Measurements from ENCODE around the gene PRSS48. TPM values are rescaled to one million over a fixed set of nuclear protein-coding genes. Genes with fewer than 3 reads are reported as not detected.

Gene PRSS48
- polyA plus RNA-seq, 2 of the 4 experiments (the other 2 are of a cell fraction) = not detected

DNA sequence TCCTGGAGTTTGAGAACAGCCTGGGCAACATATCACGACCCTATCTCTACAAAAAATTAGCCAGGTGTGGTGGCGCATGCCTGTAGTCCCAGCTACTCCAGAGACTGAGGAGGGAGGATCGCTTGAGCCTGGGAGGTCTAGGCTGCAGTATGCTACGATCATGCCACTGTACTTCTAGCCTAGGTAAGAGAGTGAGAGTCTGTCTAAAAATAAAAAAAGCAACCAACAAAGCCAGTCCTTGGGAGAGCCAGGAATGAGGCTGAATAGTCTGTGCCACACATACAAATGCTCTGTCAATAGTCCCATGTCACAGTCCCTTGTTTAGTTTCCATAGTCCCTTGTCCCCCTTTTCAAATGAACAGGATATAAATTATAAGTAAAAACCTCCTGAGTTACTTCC is 19.3 kb upstream of the PRSS48 start:
- TF ChIP-seq, protein P1, sequence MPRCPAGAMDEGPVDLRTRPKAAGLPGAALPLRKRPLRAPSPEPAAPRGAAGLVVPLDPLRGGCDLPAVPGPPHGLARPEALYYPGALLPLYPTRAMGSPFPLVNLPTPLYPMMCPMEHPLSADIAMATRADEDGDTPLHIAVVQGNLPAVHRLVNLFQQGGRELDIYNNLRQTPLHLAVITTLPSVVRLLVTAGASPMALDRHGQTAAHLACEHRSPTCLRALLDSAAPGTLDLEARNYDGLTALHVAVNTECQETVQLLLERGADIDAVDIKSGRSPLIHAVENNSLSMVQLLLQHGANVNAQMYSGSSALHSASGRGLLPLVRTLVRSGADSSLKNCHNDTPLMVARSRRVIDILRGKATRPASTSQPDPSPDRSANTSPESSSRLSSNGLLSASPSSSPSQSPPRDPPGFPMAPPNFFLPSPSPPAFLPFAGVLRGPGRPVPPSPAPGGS (IDR thresholded peaks at IDR 0.05) = no peak
- no peak for TF ChIP-seq KDM1A (IDR thresholded peaks at IDR 0.05; ENCODE audit: low read depth)
- TF ChIP-seq CHD2 (IDR thresholded peaks at IDR 0.05; ENCODE audit: low read length, partially characterized antibody) = no peak
- no peak for TF ChIP-seq MYC (IDR thresholded peaks at IDR 0.05; ENCODE audit: borderline replicate concordance, low read length)
- TF ChIP-seq KDM5A (IDR thresholded peaks at IDR 0.05) = no peak
- TF ChIP-seq JUN (IDR thresholded peaks at IDR 0.05) = no peak
- TF ChIP-seq RCOR1 (IDR thresholded peaks at IDR 0.05; ENCODE audit: low read depth, low read length) = no peak
- TF ChIP-seq, protein P2, sequence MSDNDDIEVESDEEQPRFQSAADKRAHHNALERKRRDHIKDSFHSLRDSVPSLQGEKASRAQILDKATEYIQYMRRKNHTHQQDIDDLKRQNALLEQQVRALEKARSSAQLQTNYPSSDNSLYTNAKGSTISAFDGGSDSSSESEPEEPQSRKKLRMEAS (IDR thresholded peaks at IDR 0.05) = no peak
- TF ChIP-seq, protein P3, sequence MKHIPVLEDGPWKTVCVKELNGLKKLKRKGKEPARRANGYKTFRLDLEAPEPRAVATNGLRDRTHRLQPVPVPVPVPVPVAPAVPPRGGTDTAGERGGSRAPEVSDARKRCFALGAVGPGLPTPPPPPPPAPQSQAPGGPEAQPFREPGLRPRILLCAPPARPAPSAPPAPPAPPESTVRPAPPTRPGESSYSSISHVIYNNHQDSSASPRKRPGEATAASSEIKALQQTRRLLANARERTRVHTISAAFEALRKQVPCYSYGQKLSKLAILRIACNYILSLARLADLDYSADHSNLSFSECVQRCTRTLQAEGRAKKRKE (CRISPR knock-in tag; IDR thresholded peaks at IDR 0.05; ENCODE audit: low read depth) = no peak
- TF ChIP-seq ZSCAN20 (CRISPR knock-in tag; IDR thresholded peaks at IDR 0.05) = no peak
- no peak for TF ChIP-seq HOXA7 (CRISPR knock-in tag; IDR thresholded peaks at IDR 0.05)
- no peak for TF ChIP-seq SMC3 (IDR thresholded peaks at IDR 0.05)
- no peak for TF ChIP-seq PHF8 (IDR thresholded peaks at IDR 0.05; ENCODE audit: borderline replicate concordance, low read depth)
- no peak for TF ChIP-seq ZFP36 (IDR thresholded peaks at IDR 0.05; ENCODE audit: borderline replicate concordance, partially characterized antibody)
- no peak for TF ChIP-seq TP53 (CRISPR knock-in tag; IDR thresholded peaks at IDR 0.05)
- TF ChIP-seq, protein P4, sequence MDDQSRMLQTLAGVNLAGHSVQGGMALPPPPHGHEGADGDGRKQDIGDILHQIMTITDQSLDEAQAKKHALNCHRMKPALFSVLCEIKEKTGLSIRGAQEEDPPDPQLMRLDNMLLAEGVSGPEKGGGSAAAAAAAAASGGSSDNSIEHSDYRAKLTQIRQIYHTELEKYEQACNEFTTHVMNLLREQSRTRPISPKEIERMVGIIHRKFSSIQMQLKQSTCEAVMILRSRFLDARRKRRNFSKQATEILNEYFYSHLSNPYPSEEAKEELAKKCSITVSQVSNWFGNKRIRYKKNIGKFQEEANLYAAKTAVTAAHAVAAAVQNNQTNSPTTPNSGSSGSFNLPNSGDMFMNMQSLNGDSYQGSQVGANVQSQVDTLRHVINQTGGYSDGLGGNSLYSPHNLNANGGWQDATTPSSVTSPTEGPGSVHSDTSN (IDR thresholded peaks at IDR 0.05) = no peak
- TF ChIP-seq SREBF2 (IDR thresholded peaks at IDR 0.05) = no peak
- no peak for TF ChIP-seq EHMT2 (IDR thresholded peaks at IDR 0.05; ENCODE audit: low read depth)
- TF ChIP-seq, protein P5, sequence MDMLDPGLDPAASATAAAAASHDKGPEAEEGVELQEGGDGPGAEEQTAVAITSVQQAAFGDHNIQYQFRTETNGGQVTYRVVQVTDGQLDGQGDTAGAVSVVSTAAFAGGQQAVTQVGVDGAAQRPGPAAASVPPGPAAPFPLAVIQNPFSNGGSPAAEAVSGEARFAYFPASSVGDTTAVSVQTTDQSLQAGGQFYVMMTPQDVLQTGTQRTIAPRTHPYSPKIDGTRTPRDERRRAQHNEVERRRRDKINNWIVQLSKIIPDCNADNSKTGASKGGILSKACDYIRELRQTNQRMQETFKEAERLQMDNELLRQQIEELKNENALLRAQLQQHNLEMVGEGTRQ (IDR thresholded peaks at IDR 0.05) = no peak
- TF ChIP-seq ZC3H11A (IDR thresholded peaks at IDR 0.05) = no peak
- Histone ChIP-seq H3K4me3 (no peak overlapping the region), H3K27ac (no peak overlapping the region), H3K4me2 (no peak overlapping the region), H3K4me1 (0 out of 3 replicates have a peak, but pooled peaks cover 3% of the 10 kb centered on the region), H3K9me3 (no peaks in the 10 kb centered on the region)
- POLR2A ChIA-PET = no interaction called here
- ATAC-seq = no peak; a peak in 1 of 6 replicates
- FAIRE-seq = no peak
- 90% methylated on average over 4 of the region's 4 CpGs for WGBS (ENCODE audit: missing lambda C conversion rate)
- DNase-seq (ENCODE audit: low read depth in 1 of 2, low spot score in 1 of 2) = no peak
- CTCF ChIA-PET = no interaction called here

DNA sequence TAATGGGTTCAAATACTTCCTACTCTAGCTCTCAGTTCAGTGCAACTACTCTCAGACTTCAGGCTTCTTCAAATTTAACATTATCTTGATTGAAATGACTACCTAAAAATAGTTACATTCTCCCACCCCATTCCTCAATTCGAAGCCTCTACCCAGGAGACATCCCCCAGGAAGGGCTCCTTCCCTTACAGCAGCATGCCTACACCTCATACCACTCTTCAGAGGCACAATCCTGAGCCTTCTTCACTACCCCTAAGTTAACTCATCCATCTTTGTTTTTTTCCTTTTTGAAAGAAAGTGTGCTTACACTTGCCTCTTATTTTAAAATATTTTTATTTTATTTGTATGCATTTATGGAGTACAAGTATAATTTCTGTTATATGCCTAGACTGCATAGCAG is 17.2 kb upstream of the PRSS48 start:
- no peak for TF ChIP-seq JUN (IDR thresholded peaks at IDR 0.05)
- no peak for TF ChIP-seq MAFK (IDR thresholded peaks at IDR 0.05; ENCODE audit: partially characterized antibody)
- TF ChIP-seq EHF (CRISPR knock-in tag; IDR thresholded peaks at IDR 0.05) = no peak
- TF ChIP-seq ZC3H11A (IDR thresholded peaks at IDR 0.05) = no peak
- Histone ChIP-seq H3K4me2 (no peak overlapping the region), H3K4me1 (0 out of 3 replicates have a peak, but pooled peaks cover 3% of the 10 kb centered on the region), H3K9me3 (no peaks in the 10 kb centered on the region), H3K4me3 (no peak overlapping the region), H3K27ac (no peak overlapping the region)
- ChIA-PET CTCF (no interaction called here), POLR2A (no interaction called here)
- ATAC-seq (no peak), FAIRE-seq (no peak), DNase-seq (ENCODE audit: low read depth in 1 of 2, low spot score in 1 of 2) (no peak)
- 88% methylated on average over 1 of the region's 1 CpG for WGBS (ENCODE audit: missing lambda C conversion rate)
